Measurements from ENCODE around the gene PADI3. TPM values are rescaled to one million over a fixed set of nuclear protein-coding genes. Genes with fewer than 3 reads are reported as not detected.

PADI3 gene
- polyA plus RNA-seq, 1 of the 3 experiments (the other 2 are of a cell fraction) = 0.30 TPM

- Histone ChIP-seq H4K20me1 (ENCODE audit: insufficient read depth) (no peaks in the 10 kb centered on the region), H3F3A (replicated peaks; ENCODE audit: insufficient read depth) (no peaks in the 10 kb centered on the region), H3K4me1 (ENCODE audit: control insufficient read depth in 1 of 2, insufficient read depth in 2 of 2, low read depth in 1 of 2, low read length in 1 of 2) (peaks cover 0 to 3% of the 10 kb centered on the region in 2 experiments; a peak in 1 of 4 replicates), H3K4me3 (ENCODE audit: low read depth in 2 of 2, low read length in 1 of 2) (no peak overlapping the region), H3K9ac (no peak overlapping the region), H2AFZ (ENCODE audit: low read depth) (no peak overlapping the region), H3K4me2 (no peak overlapping the region), H3K27ac (ENCODE audit: low read depth in 2 of 2, low read length in 1 of 2) (no peak overlapping the region), H3K9me3 (no peaks in the 10 kb centered on the region), H3K27me3 (ENCODE audit: insufficient read depth) (no peaks in the 10 kb centered on the region; the same call in 1 of the 2 replicates), H3K36me3 (replicated peaks in 1 of 2; ENCODE audit: control insufficient read depth in 1 of 2, insufficient read depth in 2 of 2, low read length in 1 of 2) (no peaks in the 10 kb centered on the region), H3K9me2 (no peaks in the 10 kb centered on the region), H3K79me2 (ENCODE audit: insufficient read depth) (no peaks in the 10 kb centered on the region)
- TF ChIP-seq PBX3 (IDR thresholded peaks at IDR 0.05) = no peak
- no peak for TF ChIP-seq SMC3 (IDR thresholded peaks at IDR 0.05; ENCODE audit: low read depth, low read length)
- TF ChIP-seq FOXJ3 (CRISPR knock-in tag; IDR thresholded peaks at IDR 0.05) = no peak
- no peak for TF ChIP-seq EP300 (IDR thresholded peaks at IDR 0.05; ENCODE audit: borderline replicate concordance in 1 of 2, low read depth in 1 of 2, low read length in 1 of 2)
- no peak for TF ChIP-seq MAX (IDR thresholded peaks at IDR 0.05; ENCODE audit: low read depth)
- no peak for TF ChIP-seq REST (IDR thresholded peaks at IDR 0.05; ENCODE audit: low read depth, low read length)
- TF ChIP-seq RFX5 (IDR thresholded peaks at IDR 0.05; ENCODE audit: low read length) = no peak
- TF ChIP-seq MEF2A (IDR thresholded peaks at IDR 0.05; ENCODE audit: borderline replicate concordance, low read depth) = no peak
- no peak for TF ChIP-seq FOXM1 (IDR thresholded peaks at IDR 0.05; ENCODE audit: low read depth)
- no peak for TF ChIP-seq NRF1 (IDR thresholded peaks at IDR 0.05; ENCODE audit: low read depth, low read length)
- no peak for TF ChIP-seq CTCF (IDR thresholded peaks at IDR 0.05)
- TF ChIP-seq NFIC (IDR thresholded peaks at IDR 0.05; ENCODE audit: borderline replicate concordance) = no peak
- TF ChIP-seq CHD2 (IDR thresholded peaks at IDR 0.05; ENCODE audit: low read length, partially characterized antibody) = no peak
- TF ChIP-seq RXRA (IDR thresholded peaks at IDR 0.05; ENCODE audit: borderline replicate concordance, low read depth) = no peak
- no peak for TF ChIP-seq TAF1 (IDR thresholded peaks at IDR 0.05; ENCODE audit: borderline replicate concordance, low read depth, low read length)
- no peak for TF ChIP-seq SIN3A (IDR thresholded peaks at IDR 0.05; ENCODE audit: borderline replicate concordance, low read depth, low read length)
- TF ChIP-seq IRF3 (IDR thresholded peaks at IDR 0.05; ENCODE audit: low read depth, low read length) = no peak
- TF ChIP-seq ZBTB33 (IDR thresholded peaks at IDR 0.05; ENCODE audit: borderline replicate concordance, low read depth) = no peak
- no peak for DNase-seq
- WGBS (ENCODE audit: low lambda C conversion rate) = 49% methylated on average over 5 of the region's 5 CpGs
- CTCF ChIA-PET = interaction anchor here (1.2 to 2.2 kb wide), 3 partner anchors 41 to 171 kb away, joined by 3 to 6 read pairs (median 5); no protein-coding TSS in a partner anchor
- POLR2A ChIA-PET = no interaction called here
These were observed 47.2 kb downstream of the PADI3 start for GRCh38 chr1:17296086-17296485.
